ENCODE measurements around the gene TMEM88.
"Not testable (repeated sequence)": the region's sequence is repeated elsewhere in the genome, so short reads cannot be mapped to it uniquely, and the experiment has no call there.

TMEM88 gene, protein sequence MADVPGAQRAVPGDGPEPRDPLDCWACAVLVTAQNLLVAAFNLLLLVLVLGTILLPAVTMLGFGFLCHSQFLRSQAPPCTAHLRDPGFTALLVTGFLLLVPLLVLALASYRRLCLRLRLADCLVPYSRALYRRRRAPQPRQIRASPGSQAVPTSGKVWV

DNA sequence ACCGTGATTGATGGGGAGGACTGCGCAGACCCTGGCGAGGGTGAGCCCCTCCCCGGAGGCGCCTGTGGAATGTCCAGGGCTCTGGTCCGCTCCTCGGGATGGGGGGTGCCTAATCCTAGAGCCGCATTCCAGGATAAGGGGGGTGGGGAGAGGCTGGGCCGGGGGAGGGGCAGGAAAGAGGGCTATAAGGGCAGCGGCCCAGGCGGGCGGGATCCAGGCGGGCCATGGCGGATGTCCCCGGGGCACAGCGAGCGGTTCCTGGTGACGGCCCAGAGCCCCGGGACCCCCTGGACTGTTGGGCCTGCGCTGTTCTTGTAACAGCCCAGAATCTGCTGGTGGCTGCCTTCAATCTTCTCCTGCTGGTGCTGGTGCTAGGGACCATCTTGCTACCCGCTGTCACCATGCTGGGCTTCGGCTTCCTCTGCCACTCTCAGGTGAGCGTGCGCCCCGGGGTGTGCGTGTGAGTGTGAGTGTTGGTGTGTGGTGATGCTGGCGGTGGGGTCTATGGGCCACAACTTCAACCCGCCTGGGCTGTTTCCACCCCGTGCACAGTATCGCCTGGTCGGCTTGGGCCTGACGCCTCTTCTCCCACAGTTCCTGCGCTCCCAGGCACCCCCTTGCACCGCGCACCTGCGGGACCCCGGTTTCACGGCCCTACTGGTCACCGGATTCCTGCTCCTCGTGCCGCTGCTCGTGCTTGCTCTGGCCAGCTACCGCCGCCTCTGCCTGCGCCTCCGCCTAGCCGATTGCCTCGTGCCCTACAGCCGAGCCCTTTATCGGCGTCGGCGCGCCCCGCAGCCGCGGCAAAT, at the start of gene TMEM88:
TMEM88 (plus strand) TSS at position 216 of the 809 bp plus-strand sequence; CDS start at position 225, 9 bp downstream.
- DNase-seq, result no peak

- DNase-seq, result no peak
Measured at GRCh38 chr17:7806587-7806986, 48.3 kb upstream of the TMEM88 start.

GRCh38 chr17:7807206-7807605, 47.7 kb upstream of the TMEM88 start:
- no peak for DNase-seq

DNA sequence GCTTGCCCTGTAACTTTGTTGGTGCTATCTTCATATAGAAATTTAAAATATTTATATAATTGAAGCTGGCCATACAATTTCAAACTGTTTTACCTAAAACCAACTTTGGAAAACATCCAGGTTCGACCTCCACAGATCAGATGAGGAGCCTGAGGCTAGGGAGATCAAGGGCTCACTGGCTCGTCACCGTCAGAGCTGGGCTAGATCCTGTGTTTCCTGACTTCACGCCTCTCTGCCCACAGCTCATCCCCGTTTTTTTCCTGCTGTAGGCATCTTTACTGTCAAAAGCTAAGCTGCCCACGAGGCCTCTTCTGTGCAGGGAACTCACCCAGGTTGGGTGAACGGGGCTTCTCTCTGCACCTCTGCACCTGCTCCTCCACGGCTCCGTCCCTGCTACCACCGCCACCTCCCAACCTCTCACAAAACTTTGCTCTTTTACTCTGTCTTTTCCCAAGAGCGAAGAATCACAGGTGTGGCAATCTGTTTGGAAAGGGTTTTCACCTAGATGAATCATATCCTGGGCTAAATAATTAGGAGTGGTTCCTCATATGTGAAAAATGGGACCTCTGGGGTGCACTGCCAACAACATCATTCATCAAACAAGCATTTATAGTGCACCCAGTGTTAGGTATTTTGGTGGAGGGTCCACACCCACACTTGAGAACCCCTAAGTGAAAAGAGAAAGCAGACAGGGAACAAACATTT, 45.6 kb upstream of the TMEM88 start:
- no peak for DNase-seq

GRCh38 chr17:7809791-7810343, 45.0 kb upstream of the TMEM88 start:
- not testable (repeated sequence) for DNase-seq

DNA sequence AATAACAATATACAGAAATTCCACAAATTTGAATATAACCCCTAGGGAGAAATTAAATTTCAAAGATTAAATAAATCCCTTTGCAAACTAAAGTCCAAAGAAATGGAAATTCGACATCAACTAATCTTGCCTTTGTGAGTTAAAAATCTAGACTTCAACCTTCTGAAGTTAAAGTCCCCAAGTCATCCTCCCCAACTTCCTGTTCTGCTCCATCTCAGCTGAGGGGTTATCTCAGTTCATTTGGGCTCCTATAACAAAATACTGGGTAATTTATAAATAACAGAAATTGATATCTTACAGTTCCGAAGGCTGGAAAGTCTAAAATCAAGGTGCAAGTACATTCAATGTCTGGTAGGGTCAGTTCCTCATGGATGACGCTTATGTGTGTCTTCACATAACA, 43.6 kb upstream of the TMEM88 start:
- DNase-seq, result no peak

DNA sequence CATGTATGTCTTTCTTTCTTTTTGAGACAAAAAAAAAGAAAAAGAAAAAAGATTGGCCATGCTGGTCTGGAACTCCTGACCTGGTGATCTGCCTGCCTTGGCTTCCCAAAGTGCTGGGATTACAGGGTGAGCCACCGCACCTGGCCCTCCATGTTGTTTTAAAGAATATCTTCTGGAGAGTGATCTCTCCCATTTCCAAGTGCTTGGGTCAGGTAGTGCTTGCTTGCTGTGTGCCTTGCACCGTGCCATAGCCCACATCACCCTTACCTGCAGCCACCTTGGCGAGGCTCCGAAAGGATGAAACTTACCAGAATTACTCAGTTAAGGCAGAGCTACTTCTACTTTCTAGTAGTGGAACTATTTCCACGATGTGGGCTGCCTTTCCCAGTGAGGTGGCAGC, 39.9 kb upstream of the TMEM88 start:
- DNase-seq, result no peak

- DNase-seq, result no peak
Measured at GRCh38 chr17:7816926-7817642, 37.8 kb upstream of the TMEM88 start.

- DNase-seq, result no peak
Measured at GRCh38 chr17:7817643-7817964, 37.3 kb upstream of the TMEM88 start.

GRCh38 chr17:7818026-7818425, 36.8 kb upstream of the TMEM88 start:
- no peak for DNase-seq

- no peak for DNase-seq
Measured at GRCh38 chr17:7818746-7819645, 35.9 kb upstream of the TMEM88 start.

- no peak for DNase-seq
Measured at GRCh38 chr17:7820231-7820630, 34.6 kb upstream of the TMEM88 start.

GRCh38 chr17:7822126-7822525, 32.7 kb upstream of the TMEM88 start:
- DNase-seq, result no peak

DNA sequence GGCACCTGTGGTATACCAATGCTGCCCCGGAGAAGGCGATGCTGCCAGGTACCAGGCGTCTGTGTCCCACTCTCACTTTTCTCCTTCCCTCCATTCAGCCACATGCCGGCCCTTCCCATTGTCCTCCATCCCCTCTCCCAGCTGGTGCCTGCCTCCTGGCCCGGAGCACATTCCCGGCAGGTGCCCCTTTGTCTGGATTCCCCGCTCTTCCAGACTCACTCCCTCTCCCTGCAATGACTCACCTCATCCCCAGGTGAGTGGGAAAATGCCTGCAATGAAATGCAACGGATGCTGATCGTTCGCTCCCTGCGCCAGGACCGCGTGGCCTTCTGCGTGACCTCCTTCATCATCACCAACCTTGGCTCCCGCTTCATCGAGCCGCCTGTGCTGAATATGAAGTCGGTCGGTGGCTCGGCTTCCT, 31.3 kb upstream of the TMEM88 start:
- no peak for DNase-seq

- no peak for DNase-seq
Measured at GRCh38 chr17:7824021-7824924, 30.6 kb upstream of the TMEM88 start.

DNA sequence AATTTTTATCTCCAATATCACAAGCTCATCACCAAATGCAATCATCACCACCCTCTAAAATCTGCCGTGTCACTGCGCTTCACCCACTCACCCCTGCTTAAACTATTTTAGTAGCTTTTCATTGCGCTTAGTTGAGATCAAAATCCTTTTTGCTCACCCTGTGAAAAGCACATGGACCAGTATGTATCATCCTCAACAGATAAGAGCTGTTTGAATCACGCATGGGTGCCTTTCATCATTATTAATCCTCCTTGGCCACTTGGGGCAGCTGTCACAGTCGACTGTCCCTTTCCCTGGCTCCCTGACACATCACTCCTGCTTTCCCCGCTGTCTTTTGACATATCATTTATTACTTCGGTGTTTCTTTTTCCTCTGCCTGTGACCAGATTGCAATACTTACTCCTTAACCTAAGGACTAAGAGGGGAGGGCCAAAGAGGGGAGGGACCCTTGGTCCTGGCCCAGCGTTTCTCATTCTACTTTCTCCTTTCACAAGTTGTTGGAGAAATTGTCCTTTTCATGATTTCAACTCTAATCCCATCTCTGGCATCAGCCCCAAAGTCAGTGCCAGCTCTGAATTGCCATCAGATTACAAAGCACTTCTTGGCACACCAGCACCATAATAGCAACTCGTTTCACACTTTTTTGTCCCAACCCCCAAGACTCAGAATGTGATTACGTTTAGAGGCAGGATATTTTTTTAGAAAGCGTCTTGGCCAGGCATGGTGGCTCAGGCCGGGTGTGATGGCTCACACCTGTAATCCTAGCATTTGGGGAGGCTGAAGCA, 29.5 kb upstream of the TMEM88 start:
- DNase-seq, result no peak

DNA sequence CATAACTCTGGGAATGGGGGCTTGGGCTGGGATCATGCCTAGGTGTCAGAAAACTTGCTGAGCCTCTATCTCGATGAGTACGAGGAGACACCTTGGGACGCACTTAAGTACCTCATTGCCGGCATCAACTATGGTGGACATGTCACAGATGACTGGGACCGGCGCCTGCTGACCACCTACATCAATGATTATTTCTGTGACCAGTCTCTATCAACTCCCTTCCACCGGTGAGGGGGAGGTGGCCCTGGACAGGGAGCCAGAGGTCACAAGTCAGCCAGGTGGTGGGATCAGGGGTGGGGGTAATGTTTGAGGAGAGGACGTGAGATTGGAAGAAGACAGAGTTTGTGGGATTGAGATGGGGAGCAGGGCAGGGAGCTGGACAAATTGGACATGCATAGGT, 24.2 kb upstream of the TMEM88 start:
- no peak for DNase-seq

DNA sequence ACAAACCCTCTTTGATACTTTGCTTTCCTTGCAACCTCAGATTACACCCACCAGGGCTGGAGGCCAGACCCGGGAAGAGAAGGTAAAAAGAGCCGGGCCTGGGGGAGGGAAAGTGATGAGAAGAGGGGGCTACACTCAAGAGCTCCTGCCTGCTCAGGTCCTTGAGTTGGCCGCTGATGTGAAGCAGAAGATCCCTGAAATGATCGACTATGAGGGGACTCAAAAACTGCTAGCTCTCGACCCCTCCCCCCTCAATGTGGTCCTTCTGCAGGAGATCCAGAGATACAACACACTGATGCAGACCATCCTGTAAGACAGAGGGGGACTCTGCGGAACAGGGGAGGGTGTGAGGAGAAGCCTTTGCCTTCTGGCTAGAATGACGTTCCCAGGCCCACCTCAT, 23.6 kb upstream of the TMEM88 start:
- no peak for DNase-seq

DNA sequence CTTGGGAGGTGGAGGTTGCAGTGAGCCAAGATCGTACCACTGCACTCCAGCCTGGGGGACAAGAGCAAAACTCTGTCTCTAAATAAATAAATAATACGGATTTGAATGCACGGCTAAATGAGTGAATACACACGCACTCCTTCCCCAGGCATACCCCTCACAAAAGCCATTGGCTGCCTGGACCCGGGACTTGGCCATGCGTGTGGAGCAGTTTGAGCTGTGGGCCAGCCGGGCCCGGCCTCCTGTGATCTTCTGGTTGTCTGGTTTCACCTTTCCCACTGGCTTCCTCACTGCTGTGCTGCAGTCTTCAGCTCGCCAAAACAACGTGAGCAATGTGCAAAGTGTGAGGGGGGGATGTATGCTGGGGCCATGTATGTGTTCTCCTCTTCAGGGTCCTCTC, 22.4 kb upstream of the TMEM88 start:
- no peak for DNase-seq
